Body of pancreas (tissue), 4 donors: ENCODE measurements around the gene CCDC71L.

ENCODE experiments used
- CTCF ChIP-seq, 7 experiments: fragments of 450-650 bp in 4 of 7; fragments of 200-600 bp in 3 of 7; sonication (generic) in 3 of 7; IDR thresholded peaks; one replicate each; pipeline ENCODE4 v1.5.1; 2016 to 2019; ENCODE audit warnings: antibody characterized with exemption in 7 of 7
- POLR2A ChIP-seq, 3 donors: fragments of 450-650 bp; IDR thresholded peaks; one replicate each; pipeline ENCODE4 v1.6.1; 2016; ENCODE audit warnings: antibody characterized with exemption in 3 of 3, mild to moderate bottlenecking in 2 of 3

GRCh38 chr7:106704000-106704840 lies 43.3 kb upstream of the CCDC71L start:
- TF ChIP-seq CTCF (IDR thresholded peaks at IDR 0.05) (no peak), POLR2A (IDR thresholded peaks at IDR 0.05) (no peak)
